ENCODE measurements around the gene TWIST2. TPM values are rescaled to one million over a fixed set of nuclear protein-coding genes. Genes with fewer than 3 reads are reported as not detected.

TWIST2 gene
- total and polyA plus RNA-seq, 10 of the 15 experiments (the other 5 are each of a cell fraction or from before 2014, with no cell fraction given) = not detected

- TF ChIP-seq IKZF1 (conservative IDR thresholded peaks at IDR 0.05) (no peak), ZZZ3 (IDR thresholded peaks at IDR 0.05; ENCODE audit: control insufficient read depth, insufficient read length, low read depth) (no peak)
Observed at GRCh38 chr2:238875101-238875470, 27.2 kb downstream of the TWIST2 start (continued).

GRCh38 chr2:238875471-238876231, 27.8 kb downstream of the TWIST2 start:
- Histone ChIP-seq H4K20me1 (ENCODE audit: control insufficient read depth, insufficient read depth) (no peaks in the 10 kb centered on the region), H3K27ac (ENCODE audit: control insufficient read depth, insufficient read depth) (no peak overlapping the region), H3K4me1 (ENCODE audit: control insufficient read depth, insufficient read depth, low read length) (no peaks in the 10 kb centered on the region), H3K4me2 (ENCODE audit: control insufficient read depth, insufficient read depth) (no peak overlapping the region), H3K9ac (ENCODE audit: control insufficient read depth, insufficient read depth, low read length) (no peak overlapping the region), H3K79me2 (ENCODE audit: control insufficient read depth, insufficient read depth, low read length) (no peaks in the 10 kb centered on the region), H2AFZ (ENCODE audit: control insufficient read depth, low read depth, low read length) (no peak overlapping the region), H3K9me3 (replicated peaks; ENCODE audit: control insufficient read depth, insufficient read depth, low read length) (no peaks in the 10 kb centered on the region; the same call in 2 of the 3 replicates), H3K4me3 (no peak overlapping the region), H3K36me3 (ENCODE audit: control insufficient read depth in 2 of 2, insufficient read depth in 2 of 2, low read length in 1 of 2) (no peaks in the 10 kb centered on the region), H3K27me3 (replicated peaks in 1 of 2; ENCODE audit: control insufficient read depth in 2 of 2, insufficient read depth in 2 of 2, low read length in 1 of 2) (no peaks in the 10 kb centered on the region; a peak in 1 of 4 replicates)
- in situ Hi-C loops (cut with MboI) = no loop called here
- DNase-seq (ENCODE audit: low read depth, low spot score) (no peak), ATAC-seq (no peak), FAIRE-seq (no peak)
- POLR2A ChIA-PET = no interaction called here
- CTCF ChIA-PET = no interaction called here
- 30% methylated on average over 17 of the region's 17 CpGs for WGBS (ENCODE audit: insufficient coverage, insufficient replicate concordance, low lambda C conversion rate, missing lambda C conversion rate)
- SMC1A ChIA-PET (ENCODE audit: uncharacterized antibody, unreplicated experiment) = no interaction called here
- BruUV-seq (replicated peaks) = no TSS peak
- intact Hi-C loops (cut with micrococcal nuclease; ENCODE audit: unreplicated experiment) = no loop called here
- RAD21 ChIA-PET (ENCODE audit: unreplicated experiment) = no interaction called here
- TF ChIP-seq PAX5 (IDR thresholded peaks at IDR 0.05; ENCODE audit: borderline replicate concordance, low read depth, low read length) (no peak), SRF (IDR thresholded peaks at IDR 0.05; ENCODE audit: low read depth in 2 of 2, low read length in 2 of 2) (no peak), SREBF2 (IDR thresholded peaks at IDR 0.05; ENCODE audit: low read length) (no peak), ZNF24 (IDR thresholded peaks at IDR 0.05) (no peak), GATAD2B (conservative IDR thresholded peaks at IDR 0.05; ENCODE audit: low read depth) (no peak), POLR2AphosphoS5 (IDR thresholded peaks at IDR 0.05; ENCODE audit: low read length) (no peak), CEBPZ (IDR thresholded peaks at IDR 0.05; ENCODE audit: low read depth, low read length) (no peak), RELA (IDR thresholded peaks at IDR 0.05; ENCODE audit: borderline replicate concordance, partially characterized antibody) (no peak), SIX5 (IDR thresholded peaks at IDR 0.05; ENCODE audit: low read depth, low read length, severe bottlenecking) (no peak), MEF2B (IDR thresholded peaks at IDR 0.05; ENCODE audit: partially characterized antibody, poor library complexity, severe bottlenecking) (no peak), EED (IDR thresholded peaks at IDR 0.05; ENCODE audit: low read depth) (no peak), HCFC1 (IDR thresholded peaks at IDR 0.05; ENCODE audit: low read length) (no peak), REST (IDR thresholded peaks at IDR 0.05; ENCODE audit: low read depth, low read length) (no peak), KLF5 (IDR thresholded peaks at IDR 0.05; ENCODE audit: partially characterized antibody) (no peak)
